K562 (cell line): ENCODE data around the gene RPRML. TPM values are rescaled to one million over a fixed set of nuclear protein-coding genes. Genes with fewer than 3 reads are reported as not detected.

Source experiments
- CBX5 ChIP-seq: IDR thresholded peaks from 2 replicates; pipeline ENCODE4 v1.6.1; 2014; ENCODE audit warnings: low read depth, borderline replicate concordance
- CEBPB ChIP-seq: fragments of 450-650 bp; IDR thresholded peaks from 2 replicates; pipeline ENCODE4 v1.6.1; 2016; ENCODE audit warnings: missing genetic modification characterization, missing compliant biosample characterization
- NR3C1 ChIP-seq: sonication (generic); formaldehyde crosslinking; IDR thresholded peaks from 2 replicates; pipeline ENCODE4 v1.8.1; 2022; ENCODE audit warnings: missing genetic modification reagents
- POLR2A ChIP-seq: fragments of 450-650 bp; conservative IDR thresholded peaks from 2 replicates; pipeline ENCODE4 v1.6.1; 2016
- ZNF431 ChIP-seq: sonication (generic); formaldehyde crosslinking; IDR thresholded peaks from 2 replicates; pipeline ENCODE4 v1.8.0; 2022; ENCODE audit warnings: mild to moderate bottlenecking, missing genetic modification reagents
- ZNF76 ChIP-seq: fragments of 250-450 bp; sonication (Bioruptor Pico); IDR thresholded peaks from 2 replicates; pipeline ENCODE4 v1.4.0; 2020; ENCODE audit warnings: mild to moderate bottlenecking, moderate library complexity, borderline replicate concordance
- polyA plus RNA-seq, 8 experiments: library from polyadenylated mRNA; depleted of rRNA in 4 of 8; stranded (reverse) in 5 of 8; unstranded in 3 of 8; fragments of >200 nt; fragmentation: Nextera tagmentation in 2 of 8; fragmentation: Illumina TruSeq in 1 of 8; extraction: Ambion mirVana in 2 of 8; extraction: Trizol in 1 of 8; gene quantifications; 2 replicates each; pipeline versions ENCODE4 v1.2.1 to v1.2.3, GENCODE V29; 2011 to 2014; ENCODE audit warnings: inconsistent platforms in 1 of 8, missing spikeins in 1 of 8
- total RNA-seq, 7 experiments: library from RNA; depleted of rRNA in 6 of 7; stranded (reverse); fragments of >200 nt in 6 of 7; fragmentation: Illumina TruSeq in 2 of 7; extraction: Trizol in 2 of 7; gene quantifications; 2 replicates each; pipeline versions ENCODE4 v1.2.1 to v1.2.3, GENCODE V29; 2011 to 2021; ENCODE audit warnings: low replicate concordance in 1 of 7
- TF ChIP-seq, protein P1 (sequence below): fragments of 250-450 bp; sonication (Bioruptor Pico); IDR thresholded peaks from 2 replicates; pipeline ENCODE4 v1.8.0; 2021; ENCODE audit warnings: borderline replicate concordance, mild to moderate bottlenecking, moderate library complexity; ENCODE audit not compliant: poor library complexity, severe bottlenecking
- TF ChIP-seq, protein P2 (sequence below): fragments of 250-450 bp; sonication (Bioruptor Pico); IDR thresholded peaks from 2 replicates; pipeline ENCODE4 v1.4.0; 2020; ENCODE audit warnings: mild to moderate bottlenecking, moderate library complexity
- TF ChIP-seq, protein P3 (sequence below): IDR thresholded peaks from 2 replicates; pipeline ENCODE4 v1.6.1; 2011; ENCODE audit warnings: borderline replicate concordance, low read depth, mild to moderate bottlenecking, moderate library complexity, low read length; ENCODE audit not compliant: insufficient read depth, poor library complexity, severe bottlenecking
- TF ChIP-seq, protein P4 (sequence below): IDR thresholded peaks from 2 replicates; pipeline ENCODE4 v1.6.1; 2012; ENCODE audit warnings: low read depth, low read length, improper control_type of control experiment, borderline replicate concordance
- TF ChIP-seq, protein P5 (sequence below): fragments of 450-650 bp; formaldehyde crosslinking; IDR thresholded peaks from 2 replicates; pipeline ENCODE4 v1.4.0; 2020; ENCODE audit warnings: mild to moderate bottlenecking, moderate library complexity

RPRML gene
- total and polyA plus RNA-seq, 9 of the 15 experiments (the other 6 are each of a cell fraction or from before 2014, with no cell fraction given), result not detected

DNA sequence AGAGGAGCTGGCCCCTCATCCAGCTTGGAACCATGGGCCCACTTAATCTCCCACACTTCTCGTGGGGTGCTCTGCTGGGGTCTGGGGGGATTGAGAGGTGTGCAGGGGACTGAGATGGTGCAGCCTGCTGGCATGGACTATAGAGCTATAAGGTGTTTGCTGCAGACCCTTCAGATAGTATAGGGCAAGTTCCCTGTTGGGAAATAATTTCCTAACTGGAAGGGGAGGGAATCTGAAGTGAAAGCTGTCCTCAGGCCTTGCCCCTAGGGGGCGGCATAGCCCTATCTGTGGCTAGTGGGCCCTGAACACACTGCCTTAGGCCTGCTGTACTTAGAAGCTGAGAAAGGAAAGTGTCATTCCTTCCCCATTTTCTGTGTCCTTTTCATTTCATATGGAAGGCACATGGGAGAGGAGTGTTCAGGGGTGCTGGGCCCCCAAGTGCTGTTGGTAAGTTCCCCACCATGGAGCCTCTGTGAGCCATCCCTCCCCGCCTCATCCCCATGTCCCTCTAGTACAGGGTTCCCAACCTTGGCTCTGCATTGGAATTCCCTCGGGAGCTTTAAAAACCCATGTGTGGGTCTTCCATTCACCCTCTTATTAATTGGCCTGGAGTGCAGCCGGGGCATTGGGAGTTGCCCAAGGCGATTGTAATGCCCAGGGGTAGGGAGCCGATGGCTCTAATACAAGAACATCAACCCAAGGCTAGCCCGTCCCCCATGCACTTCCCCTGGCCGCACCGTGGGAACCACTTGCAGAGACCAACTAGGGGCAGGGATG, 36.4 kb downstream of the RPRML start (continued):
- TF ChIP-seq, protein P1, sequence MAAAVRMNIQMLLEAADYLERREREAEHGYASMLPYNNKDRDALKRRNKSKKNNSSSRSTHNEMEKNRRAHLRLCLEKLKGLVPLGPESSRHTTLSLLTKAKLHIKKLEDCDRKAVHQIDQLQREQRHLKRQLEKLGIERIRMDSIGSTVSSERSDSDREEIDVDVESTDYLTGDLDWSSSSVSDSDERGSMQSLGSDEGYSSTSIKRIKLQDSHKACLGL, result no peak
- TF ChIP-seq CEBPB (tag), result peak; percentile 70
- TF ChIP-seq, protein P2, sequence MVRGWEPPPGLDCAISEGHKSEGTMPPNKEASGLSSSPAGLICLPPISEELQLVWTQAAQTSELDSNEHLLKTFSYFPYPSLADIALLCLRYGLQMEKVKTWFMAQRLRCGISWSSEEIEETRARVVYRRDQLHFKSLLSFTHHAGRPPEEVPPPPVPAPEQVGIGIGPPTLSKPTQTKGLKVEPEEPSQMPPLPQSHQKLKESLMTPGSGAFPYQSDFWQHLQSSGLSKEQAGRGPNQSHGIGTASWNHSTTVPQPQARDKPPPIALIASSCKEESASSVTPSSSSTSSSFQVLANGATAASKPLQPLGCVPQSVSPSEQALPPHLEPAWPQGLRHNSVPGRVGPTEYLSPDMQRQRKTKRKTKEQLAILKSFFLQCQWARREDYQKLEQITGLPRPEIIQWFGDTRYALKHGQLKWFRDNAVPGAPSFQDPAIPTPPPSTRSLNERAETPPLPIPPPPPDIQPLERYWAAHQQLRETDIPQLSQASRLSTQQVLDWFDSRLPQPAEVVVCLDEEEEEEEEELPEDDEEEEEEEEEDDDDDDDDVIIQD (CRISPR knock-in tag), result no peak
- no peak for TF ChIP-seq ZNF76
- TF ChIP-seq, protein P3, sequence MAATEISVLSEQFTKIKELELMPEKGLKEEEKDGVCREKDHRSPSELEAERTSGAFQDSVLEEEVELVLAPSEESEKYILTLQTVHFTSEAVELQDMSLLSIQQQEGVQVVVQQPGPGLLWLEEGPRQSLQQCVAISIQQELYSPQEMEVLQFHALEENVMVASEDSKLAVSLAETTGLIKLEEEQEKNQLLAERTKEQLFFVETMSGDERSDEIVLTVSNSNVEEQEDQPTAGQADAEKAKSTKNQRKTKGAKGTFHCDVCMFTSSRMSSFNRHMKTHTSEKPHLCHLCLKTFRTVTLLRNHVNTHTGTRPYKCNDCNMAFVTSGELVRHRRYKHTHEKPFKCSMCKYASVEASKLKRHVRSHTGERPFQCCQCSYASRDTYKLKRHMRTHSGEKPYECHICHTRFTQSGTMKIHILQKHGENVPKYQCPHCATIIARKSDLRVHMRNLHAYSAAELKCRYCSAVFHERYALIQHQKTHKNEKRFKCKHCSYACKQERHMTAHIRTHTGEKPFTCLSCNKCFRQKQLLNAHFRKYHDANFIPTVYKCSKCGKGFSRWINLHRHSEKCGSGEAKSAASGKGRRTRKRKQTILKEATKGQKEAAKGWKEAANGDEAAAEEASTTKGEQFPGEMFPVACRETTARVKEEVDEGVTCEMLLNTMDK, result peak; percentile 88
- peak; percentile 16; the same call in 1 of the 2 replicates for TF ChIP-seq POLR2A
- TF ChIP-seq, protein P4, sequence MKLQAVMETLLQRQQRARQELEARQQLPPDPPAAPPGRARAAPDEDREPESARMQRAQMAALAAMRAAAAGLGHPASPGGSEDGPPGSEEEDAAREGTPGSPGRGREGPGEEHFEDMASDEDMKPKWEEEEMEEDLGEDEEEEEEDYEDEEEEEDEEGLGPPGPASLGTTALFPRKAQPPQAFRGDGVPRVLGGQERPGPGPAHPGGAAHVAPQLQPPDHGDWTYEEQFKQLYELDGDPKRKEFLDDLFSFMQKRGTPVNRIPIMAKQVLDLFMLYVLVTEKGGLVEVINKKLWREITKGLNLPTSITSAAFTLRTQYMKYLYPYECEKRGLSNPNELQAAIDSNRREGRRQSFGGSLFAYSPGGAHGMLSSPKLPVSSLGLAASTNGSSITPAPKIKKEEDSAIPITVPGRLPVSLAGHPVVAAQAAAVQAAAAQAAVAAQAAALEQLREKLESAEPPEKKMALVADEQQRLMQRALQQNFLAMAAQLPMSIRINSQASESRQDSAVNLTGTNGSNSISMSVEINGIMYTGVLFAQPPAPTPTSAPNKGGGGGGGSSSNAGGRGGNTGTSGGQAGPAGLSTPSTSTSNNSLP, result no peak
- no peak for TF ChIP-seq NR3C1 (CRISPR knock-in tag)
- TF ChIP-seq ZNF431 (CRISPR knock-in tag), result no peak
- no peak for TF ChIP-seq CBX5
- TF ChIP-seq, protein P5, sequence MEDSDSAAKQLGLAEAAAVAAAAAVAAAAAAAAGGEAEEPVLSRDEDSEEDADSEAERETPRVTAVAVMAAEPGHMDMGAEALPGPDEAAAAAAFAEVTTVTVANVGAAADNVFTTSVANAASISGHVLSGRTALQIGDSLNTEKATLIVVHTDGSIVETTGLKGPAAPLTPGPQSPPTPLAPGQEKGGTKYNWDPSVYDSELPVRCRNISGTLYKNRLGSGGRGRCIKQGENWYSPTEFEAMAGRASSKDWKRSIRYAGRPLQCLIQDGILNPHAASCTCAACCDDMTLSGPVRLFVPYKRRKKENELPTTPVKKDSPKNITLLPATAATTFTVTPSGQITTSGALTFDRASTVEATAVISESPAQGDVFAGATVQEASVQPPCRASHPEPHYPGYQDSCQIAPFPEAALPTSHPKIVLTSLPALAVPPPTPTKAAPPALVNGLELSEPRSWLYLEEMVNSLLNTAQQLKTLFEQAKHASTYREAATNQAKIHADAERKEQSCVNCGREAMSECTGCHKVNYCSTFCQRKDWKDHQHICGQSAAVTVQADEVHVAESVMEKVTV (CRISPR knock-in tag), result peak; percentile 59; the same call in 1 of the 2 replicates
